GM12891 (cell line): ENCODE measurements around the gene CABP7.

Experiments used
- PAX5 ChIP-seq: IDR thresholded peaks from 2 replicates; pipeline ENCODE4 v1.6.1; 2011; ENCODE audit warnings: low read length, moderate library complexity, mild to moderate bottlenecking; ENCODE audit not compliant: insufficient read depth, severe bottlenecking
- POLR2A ChIP-seq: IDR thresholded peaks from 2 replicates; pipeline ENCODE4 v1.6.1; 2011; ENCODE audit warnings: low read depth, low read length, control low read depth
- POLR2AphosphoS5 ChIP-seq: IDR thresholded peaks from 2 replicates; pipeline ENCODE4 v1.6.1; 2011; ENCODE audit warnings: low read depth, low read length, control low read depth
- POU2F2 ChIP-seq: IDR thresholded peaks from 2 replicates; pipeline ENCODE4 v1.6.1; 2011; ENCODE audit warnings: low read depth, mild to moderate bottlenecking, control low read depth, low read length, moderate library complexity
- SPI1 ChIP-seq: IDR thresholded peaks from 2 replicates; pipeline ENCODE4 v1.6.1; 2011; ENCODE audit warnings: low read depth, low read length, control low read depth
- TAF1 ChIP-seq: IDR thresholded peaks from 2 replicates; pipeline ENCODE4 v1.6.1; 2011; ENCODE audit warnings: low read depth, low read length, control low read depth

GRCh38 chr22:29712119-29712518 lies 7.7 kb upstream of the CABP7 start:
- TF ChIP-seq POLR2A (no peak), POLR2AphosphoS5 (no peak), SPI1 (no peak), TAF1 (no peak), POU2F2 (no peak), PAX5 (no peak)
